Activated gamma-delta T cell treated with anti-CD3 and anti-CD28 coated beads, Interleukin-2, amount 50 U/mL, for 16 hours (primary cell): ENCODE results near the gene PTDSS2.
"Not testable (repeated sequence)": the region's sequence is repeated elsewhere in the genome, so short reads cannot be mapped to it uniquely, and the experiment has no call there.

ENCODE experiments used
- DNase-seq: peaks from one replicate; pipeline ENCODE4 v3.0.0-alpha.2; 2020; ENCODE audit warnings: low read depth

Gene PTDSS2

DNA sequence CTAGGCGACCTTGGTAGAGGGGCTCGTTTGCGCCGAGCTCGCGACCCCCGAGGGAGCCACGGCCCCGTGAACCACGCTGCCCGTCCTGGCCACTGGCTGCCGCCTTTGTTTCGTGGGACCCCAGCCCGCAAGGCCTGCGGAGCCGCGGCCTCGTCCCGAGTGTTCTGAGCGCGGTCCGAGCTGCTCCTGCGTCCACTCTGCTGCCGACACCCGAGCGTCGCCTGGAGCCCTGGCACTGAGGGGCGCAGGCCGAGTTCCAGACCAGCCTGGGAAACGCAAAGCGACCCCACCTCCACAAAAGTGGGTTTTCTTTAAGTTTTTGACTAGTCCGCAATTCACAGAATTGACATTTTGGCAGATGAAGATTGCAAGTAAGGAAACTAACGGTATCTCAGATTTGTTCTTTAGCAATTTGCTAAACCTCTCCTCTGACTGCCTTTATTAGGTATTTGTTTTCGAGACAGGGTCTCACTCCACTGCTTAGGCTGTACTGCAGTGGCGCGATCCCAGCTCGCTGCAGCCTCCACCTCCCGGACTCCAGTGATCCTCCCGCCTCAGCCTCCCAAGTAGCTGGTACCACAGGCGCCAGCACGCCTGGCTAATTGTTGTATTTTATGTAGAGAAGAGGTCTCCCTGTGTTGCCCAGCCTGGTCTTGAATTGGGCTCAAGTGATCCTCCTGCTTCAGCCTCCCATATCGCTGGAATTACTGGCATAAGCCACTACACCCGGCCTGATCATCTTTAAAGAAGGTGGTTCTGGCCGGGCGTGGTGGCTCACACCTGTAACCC lies 57.8 kb downstream of the PTDSS2 start:
- no peak for DNase-seq

DNA sequence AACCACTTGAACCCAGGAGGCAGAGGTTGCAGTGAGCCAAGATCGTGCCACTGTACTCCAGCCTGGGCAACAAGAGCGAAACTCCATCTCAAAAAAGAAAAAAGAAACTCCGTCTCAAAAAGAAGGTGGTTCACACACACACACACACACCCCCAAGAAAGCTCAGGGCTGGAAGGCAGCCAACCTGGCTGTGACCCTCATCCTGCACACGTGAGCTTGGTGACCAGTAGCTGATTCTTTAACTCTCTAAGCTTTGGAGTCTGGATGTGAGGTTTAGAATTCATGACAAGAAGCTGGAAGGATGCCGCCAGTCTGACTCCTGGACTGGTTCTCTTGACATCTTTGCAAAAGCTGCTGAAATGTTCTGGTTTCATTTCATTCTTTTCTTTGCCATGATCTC lies 58.9 kb downstream of the PTDSS2 start:
- DNase-seq, result no peak

DNA sequence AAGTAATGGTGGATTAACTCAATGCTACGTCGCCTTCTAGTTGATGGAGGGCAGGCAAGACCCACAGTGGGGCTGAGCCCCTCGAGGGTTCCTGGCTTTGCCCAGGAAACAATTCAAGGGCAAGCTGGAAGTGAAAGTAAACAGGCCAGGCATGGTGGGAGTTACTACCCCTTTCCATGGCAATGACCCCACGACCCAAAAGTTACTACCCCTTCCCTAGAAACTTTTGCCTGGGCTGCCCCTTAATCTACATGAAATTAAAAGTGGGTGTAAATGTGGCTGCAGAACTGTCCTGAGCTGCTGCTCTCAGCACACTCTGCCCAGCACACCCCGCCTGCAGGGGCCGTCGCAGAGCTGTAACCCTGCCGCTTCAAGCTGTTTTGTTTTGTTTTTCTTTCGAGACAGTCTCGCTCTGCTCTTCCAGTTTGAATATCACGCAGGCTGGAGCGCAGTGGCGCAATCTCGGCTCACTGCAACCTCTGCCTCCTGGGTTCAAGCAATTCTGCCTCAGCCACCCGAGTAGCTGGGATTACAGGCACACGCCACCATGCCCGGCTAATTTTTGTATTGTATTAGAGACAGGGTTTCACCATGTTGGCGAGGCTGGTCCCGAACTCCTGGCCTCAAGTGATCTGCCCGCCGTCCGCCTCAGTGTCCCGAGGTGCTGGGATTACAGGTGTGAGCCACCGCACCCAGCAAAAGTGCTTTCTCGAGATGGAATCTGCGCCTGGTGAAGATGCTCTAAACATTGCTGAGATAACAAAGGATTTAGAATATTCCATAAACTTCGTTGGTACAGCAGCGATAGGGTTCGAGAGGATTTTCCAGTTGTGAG lies 62.9 kb downstream of the PTDSS2 start:
- no peak for DNase-seq

DNA sequence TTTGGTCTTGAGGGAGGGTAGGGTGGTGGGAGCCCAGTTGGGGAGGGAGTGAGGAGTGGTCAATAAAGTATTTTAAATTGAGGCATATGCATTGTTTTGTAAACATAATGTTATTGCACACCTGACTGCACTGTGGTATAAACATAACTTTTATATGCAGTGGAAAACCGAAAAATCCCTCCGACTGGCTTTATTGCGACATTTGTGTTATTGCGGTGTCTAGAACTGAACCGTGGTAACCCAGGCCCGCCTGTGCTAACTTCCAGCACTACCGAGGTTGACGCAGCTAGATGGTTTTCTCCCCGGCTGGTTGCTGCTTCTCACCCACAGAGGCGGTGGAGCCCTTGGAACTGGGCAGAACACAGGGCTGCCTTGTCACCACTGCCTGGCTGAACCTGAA lies 64.5 kb downstream of the PTDSS2 start:
- DNase-seq, result no peak

DNA sequence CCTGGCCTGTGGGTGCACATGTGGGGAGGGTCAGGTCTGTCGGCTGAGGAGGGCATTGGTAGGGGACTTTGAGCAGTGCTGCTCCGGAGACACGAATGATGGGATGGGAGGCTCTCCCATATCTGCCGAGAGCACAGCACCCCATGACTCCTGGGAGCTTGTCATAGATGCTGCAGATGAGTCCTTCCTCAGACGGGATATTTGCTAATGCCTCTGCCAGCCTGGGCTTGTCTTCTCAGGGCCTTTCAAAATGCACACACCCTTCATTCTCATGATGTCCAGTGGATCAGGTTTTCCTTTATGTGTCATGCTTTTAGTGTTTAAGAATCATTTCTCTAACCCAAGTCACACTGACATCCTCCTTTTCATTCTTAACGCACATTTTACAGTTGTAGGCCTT lies 65.1 kb downstream of the PTDSS2 start:
- no peak for DNase-seq

DNA sequence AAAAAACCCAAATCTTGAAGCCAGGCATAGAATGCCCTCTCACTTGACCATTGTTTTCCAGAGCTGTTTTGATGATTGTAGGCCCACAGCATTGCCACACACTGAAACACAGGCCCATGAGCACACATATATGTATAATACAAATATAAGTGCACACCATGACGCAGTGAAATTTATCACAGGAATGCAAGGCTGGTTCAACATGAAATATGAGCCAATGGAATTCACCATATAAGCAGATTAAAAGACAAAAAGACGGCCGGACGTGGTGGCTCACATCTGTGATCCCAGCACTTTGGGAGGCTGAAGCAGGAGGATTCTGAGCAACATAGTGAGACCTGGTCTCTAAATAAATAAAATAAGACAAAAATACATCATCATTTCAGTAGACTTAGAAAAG lies 66.3 kb downstream of the PTDSS2 start:
- DNase-seq, result no peak

DNA sequence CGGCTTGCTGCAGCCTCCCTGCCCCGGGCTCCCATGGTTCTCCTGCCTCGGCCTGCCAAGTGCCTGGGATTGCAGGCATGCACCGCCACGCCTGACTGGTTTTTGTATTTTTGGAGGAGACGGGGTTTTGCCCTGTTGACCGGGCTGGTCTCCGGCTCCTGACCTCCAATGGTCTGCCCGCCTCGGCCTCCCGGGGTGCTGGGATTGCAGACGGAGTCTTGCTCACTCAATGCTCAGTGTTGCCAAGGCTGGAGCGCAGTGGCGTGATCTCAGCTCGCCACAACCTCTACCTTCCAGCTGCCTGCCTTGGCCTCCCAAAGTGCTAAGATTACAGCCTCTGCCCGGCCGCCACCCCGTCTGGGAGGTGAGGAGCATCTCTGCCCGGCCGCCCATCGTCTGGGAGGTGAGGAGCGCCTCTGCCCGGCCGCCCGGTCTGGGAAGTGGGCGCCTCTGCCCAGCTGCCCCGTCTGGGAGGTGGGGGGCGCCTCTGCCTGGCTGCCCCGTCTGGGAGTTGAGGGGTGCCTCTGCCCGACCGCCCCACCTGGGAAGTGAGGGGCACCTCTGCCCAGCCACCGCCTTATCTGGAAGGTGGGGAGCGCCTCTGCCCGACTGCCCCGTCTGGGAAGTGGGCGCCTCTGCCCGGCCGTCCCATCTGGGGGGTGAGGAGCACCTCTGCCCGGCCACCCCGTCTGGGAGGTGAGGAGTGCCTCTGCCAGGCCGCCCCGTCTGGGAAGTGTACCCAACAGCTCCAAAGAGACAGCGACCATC lies 67.0 kb downstream of the PTDSS2 start:
- not testable (repeated sequence) for DNase-seq

DNA sequence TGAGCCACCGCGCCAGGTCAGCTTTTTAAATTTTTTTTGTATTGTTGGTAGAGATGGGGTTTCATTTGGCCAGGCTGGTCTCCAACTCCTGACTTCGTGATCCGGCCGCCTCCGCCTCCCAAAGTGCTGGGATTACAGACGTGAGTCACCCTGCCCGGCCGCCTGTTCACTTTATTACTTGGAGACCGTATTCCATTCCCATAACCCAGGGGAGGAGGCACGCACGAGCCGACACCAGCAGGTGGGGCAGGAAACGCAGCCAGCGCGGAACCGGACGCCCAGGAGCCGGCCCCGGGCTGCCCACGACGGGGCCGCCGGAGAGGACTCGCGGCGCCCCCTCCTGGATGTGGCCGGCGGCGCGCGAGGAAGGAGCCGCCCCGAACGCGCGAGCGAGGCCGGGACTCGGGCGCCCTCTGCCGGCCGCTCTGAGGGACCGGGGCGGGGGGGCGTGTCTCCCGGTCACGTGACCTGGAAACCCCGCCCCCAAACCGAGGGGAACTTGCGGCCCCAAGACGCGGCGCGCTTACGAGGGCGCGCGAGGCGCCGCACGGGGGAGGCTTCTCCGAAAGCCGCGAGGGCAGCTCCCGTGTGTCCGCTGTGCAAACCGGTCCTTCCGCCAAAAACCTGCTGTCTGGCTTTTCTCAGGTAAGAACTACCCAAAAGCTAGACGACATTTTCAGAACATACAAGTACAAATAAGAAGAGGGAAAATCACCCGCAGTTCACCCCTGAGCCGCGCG lies 68.6 kb downstream of the PTDSS2 start:
- DNase-seq, result peak; percentile 85

DNA sequence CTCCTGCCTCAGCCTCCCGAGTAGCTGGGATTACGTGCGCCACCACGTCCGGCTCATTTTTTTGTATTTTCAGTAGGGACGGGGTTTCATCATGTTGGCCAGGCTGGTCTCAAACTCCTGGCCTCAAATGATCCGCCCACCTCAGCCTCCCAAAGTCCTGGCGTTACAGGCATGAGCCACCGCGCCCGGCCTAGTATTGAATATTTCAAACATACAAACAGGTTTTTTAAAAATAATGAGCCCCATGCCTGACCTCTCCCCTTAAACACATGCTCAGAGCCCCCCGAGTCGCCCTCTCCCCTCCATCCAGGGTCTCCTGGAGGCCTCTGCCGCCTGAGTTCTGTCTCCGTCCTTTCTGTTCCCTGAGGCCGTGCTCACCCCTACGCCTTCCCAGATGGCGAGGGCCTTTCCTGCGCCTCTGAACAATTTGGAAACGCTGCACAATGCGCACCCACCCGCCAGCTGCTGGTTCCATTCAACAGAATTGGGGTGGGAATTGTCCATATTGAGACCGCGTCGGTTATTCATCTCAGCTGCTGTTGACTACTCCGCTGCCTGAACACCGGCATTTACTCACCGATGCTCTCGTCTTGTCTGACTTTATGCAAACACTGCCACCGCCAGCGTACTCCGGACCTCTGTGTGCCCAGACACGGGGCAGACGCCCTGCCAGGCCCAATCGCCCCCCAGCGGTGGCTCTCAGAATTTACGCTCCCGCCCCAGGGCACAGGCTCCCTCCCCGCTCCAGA lies 70.5 kb downstream of the PTDSS2 start:
- DNase-seq, result no peak

DNA sequence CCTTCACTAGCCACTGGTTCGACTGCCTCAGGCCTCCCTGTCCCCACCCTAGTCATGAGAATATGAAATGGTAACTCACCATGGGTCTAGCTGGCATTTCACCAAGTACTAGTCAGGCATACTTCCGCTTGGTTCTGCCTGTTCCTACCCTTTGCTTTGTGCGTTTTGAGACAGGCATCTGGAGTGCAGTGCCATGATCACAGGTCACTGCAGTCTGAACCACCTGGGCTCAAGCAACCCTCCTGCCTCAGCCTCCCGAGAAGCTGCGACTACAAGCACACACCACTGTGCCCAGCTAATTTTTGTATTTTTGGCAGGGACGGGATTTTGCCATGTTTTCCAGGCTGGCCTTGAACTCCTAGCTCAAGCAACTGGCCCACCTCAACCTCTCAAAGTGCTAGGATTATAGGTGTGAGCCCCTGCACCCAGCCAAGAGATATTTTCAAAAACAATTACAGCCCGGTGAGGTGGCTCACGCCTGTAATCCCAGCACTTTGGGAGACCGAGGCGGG lies 71.2 kb downstream of the PTDSS2 start:
- no peak for DNase-seq

DNA sequence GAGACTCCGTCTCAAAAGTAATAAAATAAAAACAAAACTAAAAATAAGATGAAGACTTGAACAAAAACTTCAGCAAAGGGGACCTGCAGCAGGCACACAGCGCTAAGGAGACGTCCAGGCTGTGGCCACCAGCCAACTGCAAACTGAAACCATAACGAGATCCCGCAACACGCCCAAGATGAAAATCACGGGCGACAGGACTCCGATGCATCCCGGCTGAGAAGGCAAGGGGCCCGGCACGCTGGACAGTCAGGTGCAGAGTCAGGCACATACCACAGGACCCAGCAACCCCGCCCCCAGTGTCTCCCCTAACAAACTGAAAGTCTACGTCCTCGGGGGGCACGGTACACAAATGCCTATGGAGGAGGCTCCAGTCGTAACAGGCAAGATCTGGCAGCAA lies 76.1 kb downstream of the PTDSS2 start:
- DNase-seq, result no peak

DNA sequence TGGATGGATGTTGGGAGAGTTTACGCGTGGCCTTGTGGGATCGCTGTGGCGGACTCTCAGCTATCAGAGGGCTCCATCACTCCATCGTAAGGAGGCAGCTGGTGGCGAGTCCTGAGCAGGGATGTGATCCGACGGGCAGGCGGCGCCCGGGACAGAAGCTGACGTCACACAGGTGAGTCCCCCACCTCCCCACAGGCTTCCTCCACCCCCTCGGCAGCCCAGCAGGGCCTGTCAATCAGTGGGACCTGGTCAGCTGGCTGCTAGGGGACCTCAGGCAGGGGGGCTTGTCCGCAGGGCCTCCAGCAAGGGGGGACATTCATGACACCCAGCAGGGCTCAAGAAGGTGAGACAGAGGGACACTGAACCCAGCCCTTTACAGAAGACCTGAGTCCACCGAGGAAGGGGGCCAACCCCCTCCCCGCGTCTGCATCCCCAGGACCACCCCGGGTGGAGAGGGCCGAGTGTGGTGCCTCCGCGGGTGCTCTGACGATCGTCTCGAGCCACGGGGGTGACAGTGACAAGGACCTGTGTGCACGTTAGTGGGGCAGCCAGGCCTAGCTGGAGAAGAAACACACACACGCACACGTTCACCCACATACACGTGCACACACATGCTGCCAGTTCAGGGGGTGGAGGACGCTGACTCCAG lies 78.2 kb downstream of the PTDSS2 start:
- no peak for DNase-seq

DNA sequence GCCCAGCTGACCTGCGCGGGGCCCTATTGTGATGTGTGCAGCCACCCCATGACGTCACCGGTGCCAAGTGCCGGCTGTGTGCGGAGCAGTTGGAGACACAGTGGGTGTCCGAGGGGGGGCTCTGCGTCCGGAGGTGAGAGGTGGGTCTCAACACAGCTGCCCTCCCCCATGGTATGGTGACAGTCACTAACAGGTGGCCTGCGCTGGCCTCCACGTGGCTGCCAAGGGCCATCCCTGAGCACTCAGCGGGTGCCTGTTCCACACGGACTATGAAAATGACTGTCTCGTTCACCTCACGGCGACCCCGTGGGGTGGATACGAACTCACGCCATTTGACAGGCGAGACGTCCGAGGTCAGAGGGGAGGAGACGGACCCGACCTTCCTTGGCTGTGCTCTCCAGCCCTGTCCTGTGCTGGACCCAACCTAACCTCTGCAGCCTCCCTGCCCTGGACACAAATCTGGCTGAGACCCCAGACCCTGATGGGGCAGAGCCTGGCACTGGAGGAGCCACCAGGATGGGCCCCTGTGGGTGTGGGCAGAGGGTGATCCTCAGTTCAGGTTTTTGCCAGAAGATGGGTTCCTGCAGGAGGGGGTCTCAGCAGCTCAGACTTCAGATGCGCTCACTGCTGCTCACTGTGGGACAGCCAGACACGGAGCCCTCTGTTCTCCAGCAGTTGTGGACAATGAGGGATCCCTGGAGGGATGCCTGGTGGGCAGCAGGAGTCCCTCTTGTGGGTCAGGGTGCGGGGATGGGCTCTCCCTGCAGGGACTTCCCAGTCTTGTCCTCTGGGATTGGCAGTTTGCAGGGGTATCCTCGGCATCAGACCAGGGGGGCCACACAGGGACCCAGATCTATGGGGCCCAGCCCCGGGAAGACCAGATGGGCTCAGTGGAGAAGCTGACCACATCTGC lies 79.0 kb downstream of the PTDSS2 start:
- no peak for DNase-seq

DNA sequence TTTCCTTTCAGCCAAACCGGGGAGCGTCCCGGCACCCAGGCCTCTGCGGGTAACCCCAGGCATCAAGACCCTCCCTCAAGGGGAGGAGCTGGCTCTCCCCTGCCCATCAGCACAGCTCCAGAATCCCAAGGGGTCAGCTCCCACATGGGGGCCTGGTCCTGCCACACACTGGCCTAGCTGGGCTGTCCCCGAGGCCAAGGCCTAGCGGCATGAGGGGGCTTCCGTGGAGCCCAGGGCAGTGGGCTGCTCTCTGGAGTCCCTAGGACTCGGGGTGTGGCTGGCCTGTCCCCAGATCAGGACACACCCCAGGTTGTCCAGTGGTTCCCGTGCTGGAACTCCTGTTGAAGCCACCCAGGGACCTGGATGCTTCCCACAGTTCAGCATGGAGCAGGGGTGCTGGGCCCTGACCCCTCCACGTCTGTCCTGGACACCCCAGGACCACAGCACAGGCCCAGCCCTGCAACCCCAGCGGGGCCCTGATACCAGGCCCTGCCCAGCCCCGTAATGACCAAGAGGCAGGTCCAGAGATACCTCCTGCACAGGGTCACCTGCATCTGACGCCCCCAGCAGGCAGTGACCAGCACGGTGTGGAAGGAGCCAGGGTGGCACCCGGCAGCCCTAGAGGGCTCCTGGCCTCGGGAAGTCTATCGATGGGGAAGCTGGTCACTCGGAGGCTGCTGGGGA lies 79.8 kb downstream of the PTDSS2 start:
- DNase-seq, result no peak

DNA sequence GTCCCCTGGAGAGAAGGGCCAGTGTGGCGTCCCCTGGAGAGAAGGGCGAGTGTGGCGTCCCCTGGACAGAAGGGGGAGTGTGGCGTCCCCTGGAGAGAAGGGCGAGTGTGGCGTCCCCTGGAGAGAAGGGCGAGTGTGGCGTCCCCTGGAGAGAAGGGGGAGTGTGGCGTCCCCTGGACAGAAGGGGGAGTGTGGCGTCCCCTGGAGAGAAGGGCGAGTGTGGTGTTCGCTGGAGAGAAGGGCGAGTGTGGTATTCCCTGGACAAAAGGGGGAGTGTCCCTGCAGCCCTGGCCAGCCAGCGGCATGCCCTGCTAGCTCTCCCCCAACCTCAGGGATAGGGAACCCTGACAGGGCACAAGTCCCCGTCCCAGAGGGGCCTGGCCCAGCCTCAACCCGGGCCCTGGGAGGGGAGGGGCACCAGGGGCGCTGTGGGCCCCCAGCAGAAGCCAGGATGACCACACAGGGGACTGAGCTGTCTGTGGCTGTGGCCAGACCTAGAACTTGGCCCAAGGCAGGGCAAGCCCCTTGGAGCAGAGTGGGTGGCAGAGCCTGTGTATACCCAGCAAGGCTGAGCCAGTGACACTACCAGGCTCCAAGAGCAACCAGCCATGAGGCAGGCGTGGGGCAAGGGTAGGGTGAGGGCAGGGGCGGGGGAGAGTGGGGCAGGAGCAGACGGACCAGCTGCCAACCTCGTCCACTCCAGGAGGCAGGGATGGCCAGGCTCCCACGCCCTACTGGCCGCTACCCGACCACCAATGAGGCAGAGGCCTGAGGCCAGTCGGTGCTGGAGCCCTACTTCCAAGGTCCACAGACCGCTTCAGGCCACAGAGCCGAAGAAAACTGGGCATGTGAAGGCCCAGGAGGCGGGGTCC lies 81.1 kb downstream of the PTDSS2 start:
- no peak for DNase-seq

DNA sequence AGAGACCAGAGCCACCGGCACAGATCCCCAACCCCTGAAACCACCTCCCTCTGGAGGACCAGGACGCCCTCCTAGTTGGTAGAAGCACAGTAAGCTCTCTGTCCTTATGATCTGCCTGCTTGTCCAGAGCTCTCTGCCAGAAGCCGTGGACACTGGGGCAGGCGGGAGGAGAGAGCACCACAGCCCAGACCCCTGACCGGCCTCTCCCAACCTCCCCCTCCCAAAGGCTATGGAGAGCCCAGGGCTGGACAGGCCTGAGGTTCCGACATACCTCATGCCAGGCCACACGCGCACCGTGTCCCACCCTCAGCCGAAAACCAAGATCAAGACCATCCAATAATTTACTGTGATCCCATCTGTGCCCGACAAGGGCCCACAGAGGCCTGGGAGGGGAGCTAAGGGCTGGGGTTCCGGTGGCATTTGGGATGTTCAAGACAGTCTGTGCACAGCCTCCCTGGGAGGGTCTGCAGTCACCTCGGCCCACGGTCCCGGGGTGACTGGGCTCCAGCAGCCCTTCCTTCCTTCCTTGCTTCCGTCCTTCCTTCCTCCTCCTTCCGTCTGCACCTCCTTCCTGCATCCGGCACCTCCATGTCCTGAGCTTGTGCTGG lies 81.9 kb downstream of the PTDSS2 start:
- no peak for DNase-seq

DNA sequence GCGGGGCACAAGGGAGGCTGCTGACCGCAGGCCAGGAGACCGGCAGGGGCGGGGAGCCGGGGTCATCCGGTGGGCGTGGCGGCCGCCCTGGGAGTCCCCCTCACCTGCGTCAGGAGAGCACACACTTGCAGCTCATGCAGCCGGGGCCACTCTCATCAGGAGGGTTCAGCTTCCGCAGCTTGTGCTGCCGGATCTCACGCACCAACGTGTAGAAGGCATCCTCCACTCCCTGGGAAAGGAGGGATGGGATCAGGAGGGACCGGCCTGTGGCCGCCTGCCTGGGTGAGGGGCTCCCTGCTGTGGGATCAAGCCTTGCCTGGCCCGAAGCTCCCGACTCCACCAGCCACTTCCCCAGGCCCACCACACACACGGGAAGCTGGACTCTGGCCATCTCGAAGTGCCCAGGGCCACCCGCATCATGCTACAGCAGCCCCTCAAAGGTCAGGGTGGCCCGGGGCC lies 82.5 kb downstream of the PTDSS2 start:
- no peak for DNase-seq
